ENCODE results near the gene MX2. TPM values are rescaled to one million over a fixed set of nuclear protein-coding genes. Genes with fewer than 3 reads are reported as not detected.

The MX2 gene
- total and polyA plus RNA-seq, 9 of the 15 experiments (the other 6 are each of a cell fraction or from before 2014, with no cell fraction given), result 0.10 to 0.95 (median 0.47) TPM; not detected in 1

DNA sequence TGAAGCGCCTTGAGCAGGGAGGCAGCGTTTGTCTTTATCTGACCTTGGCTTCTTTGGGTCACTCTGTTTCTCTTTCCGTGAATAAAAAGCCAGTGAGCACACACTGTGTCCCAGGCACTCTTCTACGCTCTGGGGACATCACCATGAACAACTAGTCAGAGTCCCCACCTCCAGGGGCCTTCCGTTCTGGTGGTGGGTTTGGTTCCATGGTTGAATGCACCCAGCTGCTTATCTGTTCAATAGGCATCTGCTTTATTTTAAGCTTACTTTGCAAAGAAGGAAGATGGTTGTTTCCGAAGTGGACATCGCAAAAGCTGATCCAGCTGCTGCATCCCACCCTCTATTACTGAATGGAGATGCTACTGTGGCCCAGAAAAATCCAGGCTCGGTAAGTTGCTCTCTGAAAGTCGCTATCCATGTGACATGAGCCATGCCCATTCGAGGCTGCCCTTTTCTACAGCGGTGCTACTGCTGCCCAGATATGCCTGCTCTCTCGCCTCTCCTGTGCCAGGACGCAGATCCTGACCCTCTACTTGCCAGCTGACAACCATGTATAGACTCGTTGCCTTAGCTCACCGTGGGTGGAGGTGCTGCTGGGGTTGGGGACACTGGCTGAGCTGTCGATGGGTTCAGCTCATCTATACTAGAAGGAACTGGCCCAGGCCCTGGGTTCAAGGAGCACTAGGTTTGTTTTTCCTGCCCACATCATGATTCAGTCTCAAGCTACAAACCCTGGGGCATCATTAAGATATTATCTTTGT is 70.1 kb downstream of the MX2 start:
- H3K27me3 ChIP-seq (ENCODE audit: control insufficient read depth in 2 of 2, insufficient read depth in 2 of 2, low read length in 2 of 2), result peaks cover 13 to 24% of the 10 kb centered on the region in 2 experiments; a peak in 4 of 5 replicates
- no peaks in the 10 kb centered on the region for H3K9me1 ChIP-seq (ENCODE audit: control insufficient read depth, insufficient read depth, low read length)
- intact Hi-C loops (cut with micrococcal nuclease), result no loop called here
- DNase-seq (ENCODE audit: extremely low read depth in 1 of 4, low spot score in 3 of 4) (no peak), ATAC-seq (no peak), FAIRE-seq (no peak)
- no peaks in the 10 kb centered on the region for H3K79me2 ChIP-seq (ENCODE audit: control insufficient read depth, insufficient read depth, low read length)
- H2AFZ ChIP-seq (ENCODE audit: low read depth, low read length), result no peak overlapping the region
- no TSS peak for BruUV-seq (replicated peaks)
- in situ Hi-C loops (cut with MboI), result no loop called here
- TF ChIP-seq XRCC3 (IDR thresholded peaks at IDR 0.05) (no peak), KHSRP (IDR thresholded peaks at IDR 0.05) (no peak), ZNF780A (CRISPR knock-in tag; IDR thresholded peaks at IDR 0.05) (no peak), ZNF253 (CRISPR knock-in tag; conservative IDR thresholded peaks at IDR 0.05) (no peak), E2F6 (IDR thresholded peaks at IDR 0.05; ENCODE audit: borderline replicate concordance in 1 of 2, extremely low read depth in 1 of 2, insufficient read depth in 1 of 2, insufficient read length in 1 of 2, low read depth in 1 of 2, low read length in 1 of 2, poor library complexity in 1 of 2, severe bottlenecking in 1 of 2) (no peak), EP400 (IDR thresholded peaks at IDR 0.05) (no peak), HLTF (IDR thresholded peaks at IDR 0.05) (no peak), SP1 (CRISPR knock-in tag; IDR thresholded peaks at IDR 0.05) (no peak), SMARCB1 (IDR thresholded peaks at IDR 0.05; ENCODE audit: insufficient read length, low read depth) (no peak), MIER1 (IDR thresholded peaks at IDR 0.05; ENCODE audit: low read depth) (no peak), IFI16 (CRISPR knock-in tag; IDR thresholded peaks at IDR 0.05) (no peak), NCOA6 (IDR thresholded peaks at IDR 0.05) (no peak)
- TF ChIP-seq, protein P1, sequence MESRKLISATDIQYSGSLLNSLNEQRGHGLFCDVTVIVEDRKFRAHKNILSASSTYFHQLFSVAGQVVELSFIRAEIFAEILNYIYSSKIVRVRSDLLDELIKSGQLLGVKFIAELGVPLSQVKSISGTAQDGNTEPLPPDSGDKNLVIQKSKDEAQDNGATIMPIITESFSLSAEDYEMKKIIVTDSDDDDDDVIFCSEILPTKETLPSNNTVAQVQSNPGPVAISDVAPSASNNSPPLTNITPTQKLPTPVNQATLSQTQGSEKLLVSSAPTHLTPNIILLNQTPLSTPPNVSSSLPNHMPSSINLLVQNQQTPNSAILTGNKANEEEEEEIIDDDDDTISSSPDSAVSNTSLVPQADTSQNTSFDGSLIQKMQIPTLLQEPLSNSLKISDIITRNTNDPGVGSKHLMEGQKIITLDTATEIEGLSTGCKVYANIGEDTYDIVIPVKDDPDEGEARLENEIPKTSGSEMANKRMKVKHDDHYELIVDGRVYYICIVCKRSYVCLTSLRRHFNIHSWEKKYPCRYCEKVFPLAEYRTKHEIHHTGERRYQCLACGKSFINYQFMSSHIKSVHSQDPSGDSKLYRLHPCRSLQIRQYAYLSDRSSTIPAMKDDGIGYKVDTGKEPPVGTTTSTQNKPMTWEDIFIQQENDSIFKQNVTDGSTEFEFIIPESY (CRISPR knock-in tag; IDR thresholded peaks at IDR 0.05), result no peak
- TF ChIP-seq, protein P2, sequence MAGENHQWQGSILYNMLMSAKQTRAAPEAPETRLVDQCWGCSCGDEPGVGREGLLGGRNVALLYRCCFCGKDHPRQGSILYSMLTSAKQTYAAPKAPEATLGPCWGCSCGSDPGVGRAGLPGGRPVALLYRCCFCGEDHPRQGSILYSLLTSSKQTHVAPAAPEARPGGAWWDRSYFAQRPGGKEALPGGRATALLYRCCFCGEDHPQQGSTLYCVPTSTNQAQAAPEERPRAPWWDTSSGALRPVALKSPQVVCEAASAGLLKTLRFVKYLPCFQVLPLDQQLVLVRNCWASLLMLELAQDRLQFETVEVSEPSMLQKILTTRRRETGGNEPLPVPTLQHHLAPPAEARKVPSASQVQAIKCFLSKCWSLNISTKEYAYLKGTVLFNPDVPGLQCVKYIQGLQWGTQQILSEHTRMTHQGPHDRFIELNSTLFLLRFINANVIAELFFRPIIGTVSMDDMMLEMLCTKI (IDR thresholded peaks at IDR 0.05; ENCODE audit: partially characterized antibody), result no peak
- TF ChIP-seq, protein P3, sequence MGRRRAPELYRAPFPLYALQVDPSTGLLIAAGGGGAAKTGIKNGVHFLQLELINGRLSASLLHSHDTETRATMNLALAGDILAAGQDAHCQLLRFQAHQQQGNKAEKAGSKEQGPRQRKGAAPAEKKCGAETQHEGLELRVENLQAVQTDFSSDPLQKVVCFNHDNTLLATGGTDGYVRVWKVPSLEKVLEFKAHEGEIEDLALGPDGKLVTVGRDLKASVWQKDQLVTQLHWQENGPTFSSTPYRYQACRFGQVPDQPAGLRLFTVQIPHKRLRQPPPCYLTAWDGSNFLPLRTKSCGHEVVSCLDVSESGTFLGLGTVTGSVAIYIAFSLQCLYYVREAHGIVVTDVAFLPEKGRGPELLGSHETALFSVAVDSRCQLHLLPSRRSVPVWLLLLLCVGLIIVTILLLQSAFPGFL (CRISPR knock-in tag; IDR thresholded peaks at IDR 0.05), result no peak
- CTCF ChIA-PET (ENCODE audit: low intra/inter-chr PET ratio), result no interaction called here
- no peak overlapping the region for H3K9ac ChIP-seq (ENCODE audit: insufficient read depth in 1 of 2, low read depth in 2 of 2, low read length in 2 of 2)
- under 1% methylated on average over 16 of the region's 16 CpGs for WGBS (ENCODE audit: insufficient coverage, low coverage, missing lambda C conversion rate)
- POLR2A ChIA-PET, result interaction anchor here (0.7 kb wide), 1 partner anchor 192 kb away, joined by 3 read pairs; no protein-coding TSS in a partner anchor
- no peak overlapping the region for H3K27ac ChIP-seq (ENCODE audit: extremely low read depth, low read depth, low read length)
- no peaks in the 10 kb centered on the region for H4K20me1 ChIP-seq (replicated peaks; ENCODE audit: control insufficient read depth, insufficient read depth, low read length)
- H3K36me3 ChIP-seq (ENCODE audit: control insufficient read depth, insufficient read depth, low read length), result no peaks in the 10 kb centered on the region
- no peaks in the 10 kb centered on the region for H3K4me1 ChIP-seq (replicated peaks in 1 of 2; ENCODE audit: control insufficient read depth in 2 of 2, insufficient read depth in 2 of 2, low read length in 2 of 2)
- no peak overlapping the region for H3K4me2 ChIP-seq (ENCODE audit: insufficient read depth, low read length)
- no peak overlapping the region for H3K4me3 ChIP-seq
- H3K9me3 ChIP-seq (replicated peaks; ENCODE audit: control insufficient read depth, insufficient read depth, low read depth, low read length), result no peaks in the 10 kb centered on the region

All from K562 (cell line).